Measurements from ENCODE around the gene ZNF597. TPM values are rescaled to one million over a fixed set of nuclear protein-coding genes. Genes with fewer than 3 reads are reported as not detected.

ZNF597 gene
- 0.90 to 1.4 TPM (median 1.1 TPM) in 5 replicates for total RNA-seq (2022; extraction: Qiagen RNA extraction)

GRCh38 chr16:3443108-3444031 is at the start of gene ZNF597, which contains the start of gene NAA60:
TSS of gene ZNF597 (minus strand) at chr16:3443504. CDS start at chr16:3443153, 351 bp downstream.
TSS of gene NAA60 (plus strand) at chr16:3443680. CDS start at chr16:3476228, 32,548 bp downstream.

GRCh38 chr16:3400779-3401688 is 42.3 kb downstream of the ZNF597 start, which contains the start of the genes ZNF174 and ZSCAN32:
TSS of gene ZNF174 (plus strand) at chr16:3401215. CDS start at chr16:3402005, 790 bp downstream.
TSS of gene ZSCAN32 (minus strand) at chr16:3401004. CDS start at chr16:3397557, 3,447 bp downstream.

Other genes starting within 250 kb of the ZNF597 start
- 7.8 to 9.4 TPM (median 8.4 TPM) in 5 replicates for gene ZNF200, start 208.3 kb downstream of the ZNF597 start, total RNA-seq (2022; extraction: Qiagen RNA extraction)
- gene MEFV, start 186.9 kb downstream of the ZNF597 start, total RNA-seq (2022; extraction: Qiagen RNA extraction) = 0.03 to 0.07 TPM (median 0.07 TPM) in 3 of 5 replicates, not detected in the others
- gene ZNF263, start 160.0 kb downstream of the ZNF597 start, total RNA-seq (2022; extraction: Qiagen RNA extraction) = 33.5 to 40.1 TPM (median 37.6 TPM) in 5 replicates
- gene TIGD7, start 138.1 kb downstream of the ZNF597 start, total RNA-seq (2022; extraction: Qiagen RNA extraction) = 0.80 to 2.0 TPM (median 1.4 TPM) in 5 replicates
- 9.7 to 11.9 TPM (median 9.9 TPM) in 5 replicates for gene ZNF75A, start 138.0 kb downstream of the ZNF597 start, total RNA-seq (2022; extraction: Qiagen RNA extraction)
- not detected in 5 replicates for gene OR2C1, start 87.6 kb downstream of the ZNF597 start, total RNA-seq (2022; extraction: Qiagen RNA extraction)
- 11.5 to 16.5 TPM (median 15.6 TPM) in 5 replicates for gene ZSCAN32, start 42.5 kb downstream of the ZNF597 start, total RNA-seq (2022; extraction: Qiagen RNA extraction)
- 11.8 to 13.7 TPM (median 13.3 TPM) in 5 replicates for gene ZNF174, start 42.3 kb downstream of the ZNF597 start, total RNA-seq (2022; extraction: Qiagen RNA extraction)
- 40.2 to 59.7 TPM (median 55.5 TPM) in 5 replicates for gene NAA60, start 176 bp upstream of the ZNF597 start, total RNA-seq (2022; extraction: Qiagen RNA extraction)
- gene C16orf90, start 52.0 kb upstream of the ZNF597 start, total RNA-seq (2022; extraction: Qiagen RNA extraction) = not detected in 5 replicates
- gene CLUAP1, start 57.5 kb upstream of the ZNF597 start, total RNA-seq (2022; extraction: Qiagen RNA extraction) = 19.0 to 24.2 TPM (median 20.4 TPM) in 5 replicates
- 0.01 to 0.05 TPM (median 0.02 TPM) in 4 of 5 replicates, not detected in the other for gene NLRC3, start 133.9 kb upstream of the ZNF597 start, total RNA-seq (2022; extraction: Qiagen RNA extraction)
- gene SLX4, start 168.1 kb upstream of the ZNF597 start, total RNA-seq (2022; extraction: Qiagen RNA extraction) = 3.4 to 6.6 TPM (median 5.8 TPM) in 5 replicates
- 1.6 to 4.2 TPM (median 3.9 TPM) in 5 replicates for gene DNASE1, start 211.2 kb upstream of the ZNF597 start, total RNA-seq (2022; extraction: Qiagen RNA extraction)